GM21367 (cell line): Measurements from ENCODE around the gene GPAT3.
"Not testable (repeated sequence)": the region's sequence is repeated elsewhere in the genome, so short reads cannot be mapped to it uniquely, and the experiment has no call there.

ENCODE experiments used
- ATAC-seq: cut with Tn5 transposase; IDR thresholded peaks from one replicate; pipeline ENCODE4 v1.9.1; 2021; ENCODE audit not compliant: unreplicated experiment

The GPAT3 gene

DNA sequence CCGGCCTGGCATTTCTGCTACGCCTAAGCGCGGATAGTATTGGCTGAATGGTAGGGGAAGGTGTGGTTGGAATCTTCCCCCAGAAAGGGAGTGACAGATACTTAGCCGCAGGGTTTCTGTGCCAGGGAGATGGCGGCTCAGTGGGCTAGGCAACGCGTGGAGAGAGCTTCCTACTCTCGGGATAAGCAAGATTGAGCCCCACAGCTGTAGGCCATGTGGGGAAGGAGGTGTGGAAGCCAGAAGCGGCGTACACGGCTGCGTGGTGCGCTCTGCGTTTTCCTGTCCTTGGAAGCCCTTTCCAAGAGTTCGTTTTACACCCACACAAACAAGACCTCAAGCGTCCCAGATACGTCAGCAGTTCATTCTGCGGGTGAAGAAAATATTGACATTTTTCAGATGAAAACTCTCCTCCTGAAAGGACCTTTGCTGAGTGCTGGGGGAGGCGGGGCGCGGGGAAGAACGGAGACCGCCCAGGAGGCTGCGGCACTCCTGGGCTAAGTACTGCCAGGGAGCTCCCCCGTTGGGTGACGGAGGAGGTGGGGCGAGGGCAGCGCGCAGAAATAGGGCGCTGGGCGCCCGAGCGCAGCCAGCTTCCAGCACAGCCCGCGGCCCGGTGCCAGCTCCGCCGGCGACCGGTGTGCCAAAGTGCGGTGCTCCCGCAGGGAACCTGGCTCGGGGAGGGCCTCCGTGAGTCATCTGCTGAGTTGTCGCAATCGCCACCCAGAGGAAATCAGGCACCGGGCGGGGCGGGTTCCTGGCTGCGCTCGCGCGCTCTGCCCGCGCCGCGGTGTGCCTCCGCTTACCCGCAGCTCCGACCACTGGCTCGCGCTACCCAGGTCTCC, at the start of gene GPAT3:
Gene GPAT3 (plus strand): TSS at position 589 of the 842 bp plus-strand sequence. CDS start 515 bp downstream, outside the sequence.
- ATAC-seq, result peak; percentile 67

DNA sequence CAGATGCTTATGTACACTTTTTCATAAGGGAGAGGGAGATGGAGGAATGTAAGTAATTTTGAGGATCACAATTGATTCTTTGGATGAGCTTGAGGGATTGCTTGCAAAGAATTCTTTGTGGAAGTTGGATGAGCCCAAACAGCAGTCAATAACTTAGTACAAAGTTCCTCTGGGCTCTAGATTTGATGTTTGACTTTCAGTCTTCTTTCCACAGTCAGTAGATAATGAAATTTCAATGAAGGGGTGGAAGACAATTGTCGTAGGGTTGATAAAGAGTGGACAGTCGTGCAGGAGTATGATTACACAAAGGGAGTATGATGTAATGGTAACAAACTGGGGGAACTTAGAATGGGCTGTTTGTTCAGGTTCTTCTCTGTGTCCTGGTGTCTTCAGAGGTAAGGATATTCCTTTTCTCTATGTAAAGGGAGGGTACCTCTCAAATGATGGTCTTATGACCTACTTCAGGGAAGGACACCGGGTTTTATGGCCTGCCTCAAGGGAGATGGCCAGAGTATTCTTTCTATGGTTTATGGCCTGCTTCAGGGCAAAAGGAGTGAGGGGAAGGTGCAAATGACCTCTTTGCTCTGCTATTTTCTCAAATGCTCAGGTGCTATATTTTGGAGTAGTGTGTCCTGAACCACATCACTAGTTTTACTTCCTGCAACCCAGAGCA, 49.3 kb upstream of the GPAT3 start:
- ATAC-seq, result no peak

DNA sequence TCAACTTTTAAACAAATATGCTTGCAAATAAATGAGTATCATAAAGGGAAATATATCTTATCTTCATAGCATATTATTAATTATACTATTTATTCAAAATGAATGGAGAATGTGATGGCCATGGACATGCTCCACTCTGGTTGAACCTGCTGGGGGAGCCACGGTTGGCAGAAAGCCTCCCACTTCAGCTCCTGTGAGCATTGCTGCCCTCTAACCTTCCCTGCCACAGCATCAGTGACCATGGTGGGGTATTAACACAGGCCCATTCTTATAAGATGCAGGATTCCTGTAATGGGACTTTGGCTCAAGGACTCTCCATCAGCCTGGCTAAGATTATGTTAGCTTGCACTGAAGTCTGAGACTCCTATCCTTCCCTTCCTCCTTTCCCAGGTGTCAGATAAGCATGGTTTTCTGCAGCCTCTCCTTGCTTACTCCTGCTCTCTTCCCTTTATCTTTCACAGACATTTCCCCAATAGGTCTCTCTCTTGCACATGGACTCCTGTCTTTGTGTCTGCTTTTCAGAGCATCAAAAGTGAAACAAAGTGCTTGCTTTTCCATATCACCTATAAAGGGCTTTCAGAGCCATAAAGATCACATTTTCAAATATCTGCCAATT, 46.1 kb upstream of the GPAT3 start:
- ATAC-seq, result no peak

DNA sequence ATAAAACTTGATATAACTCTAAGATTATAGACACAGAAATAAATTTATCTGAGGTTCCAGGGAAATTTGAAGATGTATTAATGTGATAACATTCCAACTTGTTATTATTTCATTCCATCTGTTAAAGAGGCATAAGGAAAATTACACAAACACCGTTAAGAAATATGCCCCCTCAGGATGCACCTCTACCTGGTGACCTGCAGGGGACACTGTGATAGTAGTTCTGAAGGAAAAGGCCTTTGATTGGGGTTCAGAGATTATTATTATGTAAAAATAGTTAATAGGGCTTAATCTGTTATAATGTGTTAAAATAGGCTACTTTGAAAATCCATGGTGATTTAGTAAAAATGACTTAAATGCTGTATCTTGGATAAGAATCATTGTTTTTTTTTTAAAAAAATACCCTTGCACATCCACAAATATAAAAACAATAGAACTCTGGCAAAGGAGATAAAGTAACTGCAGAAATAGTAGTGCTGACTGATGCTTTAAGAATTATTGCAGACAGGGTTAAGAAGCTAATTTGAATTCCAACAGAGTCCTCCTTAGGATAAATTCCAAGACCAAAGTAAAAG, 44.9 kb upstream of the GPAT3 start:
- peak; percentile 72 for ATAC-seq

DNA sequence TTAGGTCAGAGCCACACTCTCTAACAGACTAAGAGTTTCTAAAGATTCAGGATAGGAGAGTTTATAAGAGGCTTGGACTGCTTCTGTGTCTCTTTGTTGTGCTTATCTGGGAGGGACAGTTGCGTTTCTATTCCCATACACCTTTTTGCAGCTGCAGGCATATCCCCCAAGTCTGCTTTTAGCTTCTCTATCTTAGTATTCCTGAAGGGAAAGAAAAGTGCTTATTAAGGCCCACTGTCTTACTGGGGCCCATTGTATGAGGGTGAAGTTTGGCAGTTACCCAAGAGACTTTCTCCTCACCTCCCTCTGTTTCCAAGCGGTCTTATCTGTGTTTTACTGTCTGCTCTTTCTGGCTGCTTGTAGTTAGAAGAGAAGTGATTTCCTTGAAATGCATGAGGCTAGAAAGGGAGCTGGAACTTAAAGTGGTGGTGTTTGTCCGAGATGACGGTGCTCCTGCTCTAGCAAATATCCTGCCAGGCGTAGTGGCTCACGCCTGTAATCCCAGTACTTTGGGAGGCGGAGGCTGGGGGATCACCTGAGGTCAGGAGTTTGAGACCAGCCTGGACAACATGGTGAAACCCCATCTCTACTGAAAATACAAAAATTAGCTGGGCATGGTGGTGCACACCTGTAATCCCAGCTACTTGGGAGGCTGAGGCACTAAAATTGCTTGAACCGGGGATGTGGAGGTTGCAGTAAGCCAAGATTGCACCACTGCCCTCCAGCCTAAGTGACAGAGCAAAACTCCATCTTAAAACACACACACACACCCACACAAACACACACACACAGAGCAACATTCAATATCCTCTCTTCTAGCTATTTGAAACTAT, 39.6 kb upstream of the GPAT3 start:
- ATAC-seq, result not testable (repeated sequence)

DNA sequence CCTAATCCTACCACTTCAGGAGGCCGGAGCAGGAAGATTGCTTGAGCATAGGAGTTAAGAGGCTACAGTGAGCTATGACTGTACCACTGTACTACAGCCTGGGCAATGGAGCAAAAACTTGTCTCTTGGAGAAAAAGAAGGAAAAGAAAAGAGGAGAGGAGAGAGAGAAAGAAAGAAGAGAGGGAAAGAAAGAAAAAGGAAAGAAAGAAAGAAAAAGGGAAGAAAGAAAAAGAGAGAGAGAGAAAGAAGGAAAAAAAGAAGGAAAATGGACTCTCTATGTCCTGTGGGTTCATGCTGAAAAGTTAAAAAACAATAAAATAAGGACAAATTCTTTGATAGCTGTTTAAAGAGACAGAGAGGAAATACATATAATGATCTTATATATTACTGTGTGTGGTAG, 37.7 kb upstream of the GPAT3 start:
- no peak for ATAC-seq

DNA sequence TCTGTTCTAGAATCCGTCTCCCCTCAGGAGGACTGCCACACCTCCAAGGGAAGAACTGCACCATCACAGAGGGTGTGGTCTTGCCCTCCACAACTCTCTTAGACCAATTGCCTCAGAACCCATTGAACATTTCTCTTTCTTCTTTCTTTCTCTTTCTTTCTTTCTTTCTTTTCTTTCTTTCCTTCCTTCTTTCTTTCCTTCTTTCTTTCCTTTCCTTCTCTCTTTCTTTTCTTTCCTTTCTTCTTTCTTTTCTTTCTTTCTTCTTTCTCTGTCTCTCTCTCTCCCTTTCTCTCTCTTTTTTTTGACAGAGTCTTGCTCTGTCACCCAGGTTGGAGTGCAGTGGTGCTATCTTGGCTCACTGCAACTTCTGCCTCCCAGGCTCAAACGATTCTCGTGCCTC, 34.2 kb upstream of the GPAT3 start:
- ATAC-seq, result not testable (repeated sequence)

DNA sequence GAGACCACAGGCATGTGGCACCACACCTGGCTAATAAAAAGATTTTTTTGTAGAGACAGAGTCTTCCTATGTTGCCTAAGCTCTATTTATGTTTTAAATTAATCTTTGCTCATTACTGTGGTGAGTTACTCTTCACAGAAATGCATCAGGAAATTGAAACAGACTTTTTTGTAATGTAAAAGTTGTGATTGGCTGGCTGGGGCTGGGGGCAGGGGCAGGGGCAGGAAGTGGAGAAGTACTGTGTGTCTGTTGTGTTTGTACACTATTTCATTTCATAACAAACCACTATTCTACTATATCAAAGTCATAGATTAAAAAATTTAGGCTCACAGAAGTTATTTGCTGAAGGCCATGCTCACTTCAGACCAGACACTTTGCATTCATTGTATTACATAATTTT, 31.9 kb upstream of the GPAT3 start:
- ATAC-seq, result no peak

DNA sequence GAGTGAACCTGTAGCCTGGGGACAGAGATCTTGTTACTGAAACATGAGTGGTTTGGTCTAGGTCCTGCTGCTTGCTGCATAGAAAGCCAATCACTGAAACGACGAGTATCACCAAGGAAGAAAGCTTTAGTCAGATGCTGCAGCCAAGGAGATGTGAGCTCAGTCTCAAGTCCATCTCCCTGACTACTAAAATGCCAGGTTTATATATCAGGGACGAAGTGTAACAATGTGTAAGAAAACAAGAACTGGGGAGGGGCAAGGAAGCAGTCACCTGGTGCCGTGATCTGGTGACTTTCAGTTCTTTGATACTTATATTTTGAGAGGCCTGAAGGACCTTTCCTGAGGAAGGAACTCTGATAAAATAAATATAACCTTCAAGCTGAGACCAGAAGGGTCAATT, 31.4 kb upstream of the GPAT3 start:
- ATAC-seq, result no peak

DNA sequence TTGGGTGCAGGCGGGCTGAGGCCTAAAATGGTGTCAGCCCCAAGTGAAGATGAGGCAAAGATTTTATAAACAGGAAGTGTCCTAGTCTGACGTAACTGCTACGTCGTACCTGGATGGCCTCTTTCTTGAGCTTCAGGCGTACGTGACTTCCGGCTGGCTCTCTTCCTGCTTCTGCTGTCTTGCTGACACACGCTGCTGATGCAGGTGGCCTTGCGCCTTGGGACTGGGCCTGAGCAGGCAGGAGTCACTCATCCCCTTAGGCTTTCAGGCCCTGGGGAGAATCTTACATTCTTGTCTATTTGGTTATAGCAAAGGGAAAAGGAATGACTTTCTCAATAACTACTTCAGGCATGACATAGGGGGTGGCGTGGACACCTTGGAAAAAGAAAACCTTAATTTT, 30.9 kb upstream of the GPAT3 start:
- ATAC-seq, result no peak

DNA sequence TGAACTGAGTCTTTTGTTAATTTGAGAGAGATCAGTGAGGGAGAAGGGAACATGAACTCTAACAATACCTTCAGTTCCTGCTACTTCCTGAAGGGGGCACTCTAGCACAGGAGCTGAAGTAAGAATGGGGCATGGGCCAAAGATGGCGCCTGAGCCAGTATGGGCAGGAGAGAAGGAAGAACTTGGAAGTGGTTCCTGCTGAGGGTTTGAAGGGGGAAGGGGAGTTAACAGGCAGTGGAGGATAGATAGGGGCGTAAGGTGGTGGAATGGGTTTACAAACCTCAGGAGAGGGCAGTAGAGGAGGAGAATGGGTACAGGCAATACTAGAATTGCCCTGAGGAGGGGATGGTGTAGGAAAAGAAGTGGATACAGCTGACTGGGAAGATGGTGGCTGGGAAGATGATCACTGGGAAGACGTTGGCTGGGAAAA, 26.7 kb upstream of the GPAT3 start:
- ATAC-seq, result not testable (repeated sequence)

DNA sequence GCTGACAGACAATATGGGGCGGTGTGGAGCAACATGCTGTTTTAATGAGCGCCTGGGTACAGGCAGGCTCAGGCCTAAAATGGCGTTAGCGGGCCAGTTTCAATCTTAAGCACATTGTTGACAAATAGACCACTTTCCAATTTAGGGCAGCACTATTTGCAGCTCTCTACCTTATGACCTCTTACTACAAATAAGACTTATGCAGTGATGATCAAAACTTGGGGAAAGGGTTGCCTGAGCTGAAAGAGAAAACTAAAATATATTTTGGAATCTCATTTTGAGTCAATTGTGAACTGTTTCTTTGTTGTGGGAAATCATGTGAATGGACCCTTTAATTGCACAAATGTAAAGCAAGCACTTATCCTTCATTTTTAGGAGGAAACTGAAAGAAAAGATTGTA, 25.5 kb upstream of the GPAT3 start:
- ATAC-seq, result no peak

DNA sequence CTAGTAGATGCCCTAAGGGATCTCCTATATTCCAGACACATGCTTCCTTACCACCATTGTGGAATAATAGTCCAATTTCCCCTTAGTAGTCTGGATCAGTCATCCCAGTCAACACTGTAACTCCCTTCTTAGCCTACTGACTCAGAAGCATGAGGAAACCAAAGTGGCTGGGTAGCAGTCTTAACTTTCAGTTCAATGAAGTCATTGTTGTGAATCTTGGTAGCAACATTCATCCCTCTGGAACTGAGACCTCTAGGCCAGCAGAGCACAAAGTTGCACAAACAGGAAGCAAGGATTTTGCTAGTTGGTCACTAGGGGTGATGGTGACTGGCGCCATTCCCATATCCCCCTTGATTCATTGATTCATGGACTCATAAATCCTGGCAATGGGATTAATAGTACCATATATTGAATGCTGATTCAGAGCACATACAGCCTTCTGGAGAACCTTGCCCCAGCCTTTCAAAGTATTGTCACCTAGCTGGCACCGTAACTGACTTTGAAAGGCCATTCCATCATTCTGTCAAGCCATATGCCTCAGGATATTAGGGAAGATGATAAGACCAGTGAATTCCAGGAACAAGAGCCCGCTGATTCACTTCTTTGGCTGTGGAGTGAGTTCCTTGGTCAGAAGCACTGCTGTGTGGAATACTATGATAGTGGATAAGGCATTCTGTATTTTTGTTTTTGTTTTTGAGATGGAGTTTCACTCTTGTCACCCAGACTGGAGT, 19.7 kb upstream of the GPAT3 start:
- ATAC-seq, result no peak

DNA sequence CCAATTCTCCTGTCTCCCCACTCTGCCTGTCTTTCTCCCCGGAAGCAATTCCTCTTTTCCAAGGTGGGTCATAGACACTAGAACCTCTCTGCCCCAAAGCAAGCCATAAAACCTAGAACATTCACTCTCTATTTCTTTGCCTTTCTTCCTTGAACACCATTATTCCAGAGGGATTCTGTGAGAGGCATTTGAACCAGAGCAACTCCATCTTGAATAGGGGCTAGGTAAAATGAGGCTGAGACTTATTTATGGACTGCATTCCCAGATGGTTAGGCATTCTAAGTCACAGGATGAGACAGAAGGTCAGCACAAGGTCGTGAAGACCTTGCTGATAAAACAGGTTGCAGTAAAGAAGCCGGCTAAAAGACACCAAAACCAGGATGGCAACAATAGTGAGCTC, 13.7 kb upstream of the GPAT3 start:
- ATAC-seq, result no peak

DNA sequence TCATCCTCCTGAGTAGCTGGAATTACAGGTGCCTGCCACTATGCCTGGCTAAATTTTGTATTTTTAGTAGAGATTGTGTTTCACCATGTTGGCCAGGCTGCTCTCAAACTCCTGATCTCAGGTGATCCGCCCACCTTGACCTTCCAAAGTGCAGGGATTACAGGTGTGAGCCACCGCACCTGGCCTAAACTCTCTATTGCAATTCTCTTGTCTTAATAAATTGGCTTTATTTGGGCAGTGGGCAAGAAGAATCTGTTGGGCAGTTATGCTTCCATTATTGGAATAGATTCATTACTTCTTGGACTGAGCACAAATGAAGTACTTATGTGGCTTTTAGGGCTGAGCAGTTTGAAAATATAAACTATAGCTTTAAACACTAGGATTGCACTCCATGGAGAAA, 8.2 kb upstream of the GPAT3 start:
- ATAC-seq, result no peak

DNA sequence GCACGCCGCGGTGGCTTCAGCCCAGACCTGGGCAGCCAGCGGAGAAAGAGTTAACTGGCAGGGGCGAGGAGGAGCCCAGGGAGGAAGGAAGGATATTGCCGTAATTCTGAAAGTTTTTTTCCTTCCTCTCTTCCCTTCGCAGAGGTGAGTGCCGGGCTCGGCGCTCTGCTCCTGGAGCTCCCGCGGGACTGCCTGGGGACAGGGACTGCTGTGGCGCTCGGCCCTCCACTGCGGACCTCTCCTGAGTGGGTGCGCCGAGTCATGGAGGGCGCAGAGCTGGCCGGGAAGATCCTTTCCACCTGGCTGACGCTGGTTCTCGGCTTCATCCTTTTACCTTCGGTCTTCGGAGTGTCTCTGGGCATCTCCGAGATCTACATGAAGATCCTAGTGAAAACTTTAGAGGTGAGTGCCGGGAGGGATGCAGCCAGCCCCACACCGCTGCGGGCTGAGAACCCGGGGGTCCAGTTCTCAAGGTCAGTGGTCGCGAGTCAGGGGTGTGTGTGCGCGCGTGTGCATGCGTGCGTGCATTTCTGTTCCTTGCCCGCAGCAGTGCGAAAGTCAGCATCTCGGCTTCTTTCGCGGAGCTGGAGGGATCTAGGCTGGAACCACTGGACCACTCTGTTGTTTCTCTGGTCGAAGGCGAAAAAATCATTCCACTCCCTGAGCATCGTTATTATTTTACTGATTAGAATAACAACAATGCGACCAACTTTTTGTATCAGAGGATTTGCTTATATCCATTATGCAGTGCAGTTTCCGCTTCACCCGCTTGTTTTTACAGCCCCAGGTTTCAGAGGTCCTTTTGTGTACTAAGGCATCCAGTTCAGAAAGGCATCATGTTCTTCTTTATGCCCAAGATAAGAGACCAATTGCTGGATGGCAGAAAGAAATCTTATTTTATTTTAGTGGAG, 709 bp downstream of the GPAT3 start:
- ATAC-seq, result no peak

DNA sequence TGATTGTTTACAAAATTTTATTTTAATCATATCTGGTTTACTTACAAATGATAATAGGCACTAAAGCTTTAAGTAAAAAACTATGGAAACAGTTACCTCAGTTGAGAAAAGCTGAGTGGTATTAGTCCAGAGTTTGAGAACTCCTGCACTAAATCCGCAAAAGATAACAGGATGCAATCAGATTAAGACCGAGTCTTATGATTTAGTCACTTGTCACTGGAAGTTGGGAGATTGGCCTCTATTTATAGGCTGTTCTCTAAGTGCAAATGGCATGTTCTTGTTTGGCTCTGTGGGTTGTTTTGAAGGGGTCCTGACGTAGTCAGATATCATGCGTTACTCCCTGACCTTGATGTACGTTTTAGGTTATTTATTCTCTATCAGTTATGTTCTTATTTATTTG, 6.3 kb downstream of the GPAT3 start:
- no peak for ATAC-seq

DNA sequence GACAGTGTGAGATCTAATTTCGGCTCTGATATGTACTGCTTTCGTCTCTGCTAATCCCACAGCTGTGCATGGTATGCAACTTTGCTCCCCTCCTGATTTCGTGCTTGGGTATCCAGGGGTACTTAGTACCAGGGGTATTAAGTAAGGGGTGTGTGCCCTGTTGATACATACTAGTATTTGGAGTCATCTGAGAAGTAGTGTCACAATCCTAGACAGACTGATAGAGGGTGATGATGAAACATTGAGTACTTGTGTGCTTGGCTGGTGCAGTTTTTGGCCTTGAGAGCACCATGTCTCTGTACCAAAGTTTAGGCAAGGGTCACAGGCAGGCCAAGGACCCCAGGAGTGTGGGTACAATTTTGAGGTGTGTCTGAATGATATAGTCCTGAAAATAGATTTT, 10.9 kb downstream of the GPAT3 start:
- ATAC-seq, result no peak
